Measurements from ENCODE around the gene TNFAIP2.

GRCh38 chr14:103078860-103079587 is 44.2 kb upstream of the TNFAIP2 start:
- TF ChIP-seq, protein P1, sequence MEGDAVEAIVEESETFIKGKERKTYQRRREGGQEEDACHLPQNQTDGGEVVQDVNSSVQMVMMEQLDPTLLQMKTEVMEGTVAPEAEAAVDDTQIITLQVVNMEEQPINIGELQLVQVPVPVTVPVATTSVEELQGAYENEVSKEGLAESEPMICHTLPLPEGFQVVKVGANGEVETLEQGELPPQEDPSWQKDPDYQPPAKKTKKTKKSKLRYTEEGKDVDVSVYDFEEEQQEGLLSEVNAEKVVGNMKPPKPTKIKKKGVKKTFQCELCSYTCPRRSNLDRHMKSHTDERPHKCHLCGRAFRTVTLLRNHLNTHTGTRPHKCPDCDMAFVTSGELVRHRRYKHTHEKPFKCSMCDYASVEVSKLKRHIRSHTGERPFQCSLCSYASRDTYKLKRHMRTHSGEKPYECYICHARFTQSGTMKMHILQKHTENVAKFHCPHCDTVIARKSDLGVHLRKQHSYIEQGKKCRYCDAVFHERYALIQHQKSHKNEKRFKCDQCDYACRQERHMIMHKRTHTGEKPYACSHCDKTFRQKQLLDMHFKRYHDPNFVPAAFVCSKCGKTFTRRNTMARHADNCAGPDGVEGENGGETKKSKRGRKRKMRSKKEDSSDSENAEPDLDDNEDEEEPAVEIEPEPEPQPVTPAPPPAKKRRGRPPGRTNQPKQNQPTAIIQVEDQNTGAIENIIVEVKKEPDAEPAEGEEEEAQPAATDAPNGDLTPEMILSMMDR (IDR thresholded peaks at IDR 0.05): no peak
- TF ChIP-seq POLR2A (IDR thresholded peaks at IDR 0.05): no peak

All from breast epithelium (tissue), 3 donors.